Natural killer cell treated with Interleukin-12 subunit alpha and Interleukin-12 subunit beta and Interleukin-15 and Interleukin-18, amount 100 ng/mL, for 72 hours (primary cell): ENCODE data around the gene UBE2D1. TPM values are rescaled to one million over a fixed set of nuclear protein-coding genes. Genes with fewer than 3 reads are reported as not detected.
"Not testable (repeated sequence)": the region's sequence is repeated elsewhere in the genome, so short reads cannot be mapped to it uniquely, and the experiment has no call there.

Source experiments
- ATAC-seq, 2 donors: fragments of 150-1000 bp; cut with Tn5 transposase in 1 of 2; sonication (Bioruptor Pico), chemical (Tn5 transposase) in 1 of 2; 2 replicates each; pipeline ENCODE4 v1.10.0; 2021
- DNase-seq: peaks from one replicate; pipeline ENCODE4 v3.0.0; 2022; ENCODE audit warnings: low spot score
- H3K27ac Mint-ChIP-seq, 2 donors: 1 replicate in 1 of 2; 2 replicates in 1 of 2; pipeline ENCODE4 v1.8.0; 2022; ENCODE audit warnings: mixed read lengths in 2 of 2, mild to moderate bottlenecking in 1 of 2, moderate library complexity in 1 of 2
- H3K27me3 Mint-ChIP-seq, 2 donors: 1 replicate in 1 of 2; 2 replicates in 1 of 2; pipeline ENCODE4 v1.8.0; 2022; ENCODE audit warnings: mixed read lengths in 2 of 2
- H3K36me3 Mint-ChIP-seq: one replicate; pipeline ENCODE4 v1.8.0; 2022; ENCODE audit warnings: mixed read lengths
- H3K4me1 Mint-ChIP-seq, 2 donors: 1 replicate in 1 of 2; 2 replicates in 1 of 2; pipeline ENCODE4 v1.8.0; 2022; ENCODE audit warnings: low read depth in 2 of 2, mixed read lengths in 2 of 2, mild to moderate bottlenecking in 1 of 2
- H3K4me3 Mint-ChIP-seq: one replicate; pipeline ENCODE4 v1.8.0; 2022; ENCODE audit warnings: mixed read lengths
- H3K9me3 Mint-ChIP-seq: 2 replicates; pipeline ENCODE4 v1.8.0; 2022; ENCODE audit warnings: mixed read lengths
- total RNA-seq, 2 donors: library from RNA; stranded (reverse); gene quantifications; one replicate each; pipeline ENCODE4 v1.2.3, GENCODE V29; 2022

The UBE2D1 gene
- total RNA-seq, 2 donors from 2014 or later = 12.7 to 14.6 TPM

DNA sequence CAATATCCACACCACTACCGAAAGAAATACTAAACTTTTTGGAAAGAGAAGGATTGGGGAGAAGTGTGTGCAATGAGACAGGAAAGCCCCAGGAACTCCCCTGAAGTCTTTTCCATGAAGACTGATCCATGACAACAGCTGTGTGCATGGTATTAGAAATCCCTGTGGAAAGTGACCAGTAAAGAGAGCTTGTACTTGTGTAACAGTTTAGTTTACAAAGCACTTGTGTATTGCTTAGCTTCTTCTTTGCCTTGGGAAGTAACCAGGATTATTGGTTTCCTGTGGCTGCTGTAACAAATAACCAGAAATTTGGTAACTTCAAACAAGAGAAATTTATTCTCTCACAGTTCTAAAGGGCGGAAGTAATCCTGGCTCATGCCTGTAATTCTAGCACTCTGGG is 69.2 kb downstream of the UBE2D1 start:
- no peaks in the 10 kb centered on the region for H3K27me3 Mint-ChIP-seq
- H3K4me1 Mint-ChIP-seq = no peaks in the 10 kb centered on the region
- no peak for DNase-seq
- no peak overlapping the region for H3K4me3 Mint-ChIP-seq
- no peaks in the 10 kb centered on the region for H3K36me3 Mint-ChIP-seq
- ATAC-seq = no peak
- no peaks in the 10 kb centered on the region for H3K9me3 Mint-ChIP-seq
- H3K27ac Mint-ChIP-seq = no peak overlapping the region

DNA sequence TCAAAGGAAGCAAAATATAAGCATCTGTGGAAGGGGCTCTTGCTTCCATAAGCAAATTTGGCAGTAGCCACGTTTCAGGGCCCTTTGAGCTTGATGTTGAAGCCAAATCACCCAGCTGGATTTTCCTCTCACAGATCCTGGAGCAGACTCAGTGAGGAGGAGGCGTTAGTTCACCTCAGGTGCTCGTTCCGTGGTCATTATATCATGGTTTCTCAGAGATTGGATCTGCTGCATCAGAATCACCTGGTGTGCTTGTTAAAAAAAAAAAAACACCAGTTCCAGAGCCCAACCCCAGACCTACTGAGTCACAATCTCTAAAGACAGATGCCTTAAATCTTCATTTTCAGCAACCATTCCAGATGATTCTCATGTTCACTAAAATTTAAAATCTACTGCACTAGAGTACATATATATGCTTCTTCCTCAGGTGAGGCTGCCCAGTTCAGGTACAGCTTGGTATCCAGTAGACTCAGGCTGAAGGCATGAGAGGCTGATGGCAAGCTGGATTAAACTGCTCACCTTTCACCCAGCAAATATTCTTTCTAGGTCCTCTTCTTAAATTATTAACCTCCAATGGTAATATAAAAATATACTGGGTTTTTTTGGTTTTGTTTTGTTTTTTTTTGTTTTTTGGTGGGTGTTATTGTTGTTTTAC is 75.3 kb downstream of the UBE2D1 start:
- no peak overlapping the region for H3K27ac Mint-ChIP-seq
- H3K4me1 Mint-ChIP-seq = no peaks in the 10 kb centered on the region
- no peaks in the 10 kb centered on the region for H3K36me3 Mint-ChIP-seq
- no peak for ATAC-seq
- no peaks in the 10 kb centered on the region for H3K9me3 Mint-ChIP-seq
- H3K4me3 Mint-ChIP-seq = no peak overlapping the region
- DNase-seq = no peak
- peaks cover 2 to 4% of the 10 kb centered on the region in 2 donors for H3K27me3 Mint-ChIP-seq

DNA sequence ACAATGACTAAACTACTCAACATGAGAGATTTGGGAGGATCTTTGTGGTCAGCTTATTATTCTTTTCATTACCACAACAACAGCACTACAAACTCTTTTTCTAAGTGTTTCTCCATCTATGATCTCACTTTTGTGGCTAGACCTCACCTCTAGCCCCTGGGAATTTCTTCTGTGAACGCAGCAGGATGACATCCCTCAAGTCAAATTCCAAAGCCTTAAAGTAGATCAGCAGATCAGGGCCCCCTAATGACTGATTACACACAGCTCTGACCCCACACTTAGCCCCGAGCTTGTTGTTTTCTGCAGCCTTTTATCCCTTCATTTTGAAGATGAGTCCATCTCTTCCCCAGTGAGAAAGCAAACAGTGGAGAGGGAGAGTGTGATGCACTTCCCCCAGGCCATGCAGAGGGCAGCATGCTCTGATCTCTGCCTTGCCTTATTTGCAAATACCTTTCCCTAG is 77.7 kb downstream of the UBE2D1 start:
- ATAC-seq = no peak
- H3K9me3 Mint-ChIP-seq = no peaks in the 10 kb centered on the region
- H3K27ac Mint-ChIP-seq = no peak overlapping the region
- DNase-seq = no peak
- peaks cover 5 to 6% of the 10 kb centered on the region in 2 donors for H3K27me3 Mint-ChIP-seq
- H3K4me3 Mint-ChIP-seq = no peak overlapping the region
- no peaks in the 10 kb centered on the region for H3K4me1 Mint-ChIP-seq
- H3K36me3 Mint-ChIP-seq = no peaks in the 10 kb centered on the region

DNA sequence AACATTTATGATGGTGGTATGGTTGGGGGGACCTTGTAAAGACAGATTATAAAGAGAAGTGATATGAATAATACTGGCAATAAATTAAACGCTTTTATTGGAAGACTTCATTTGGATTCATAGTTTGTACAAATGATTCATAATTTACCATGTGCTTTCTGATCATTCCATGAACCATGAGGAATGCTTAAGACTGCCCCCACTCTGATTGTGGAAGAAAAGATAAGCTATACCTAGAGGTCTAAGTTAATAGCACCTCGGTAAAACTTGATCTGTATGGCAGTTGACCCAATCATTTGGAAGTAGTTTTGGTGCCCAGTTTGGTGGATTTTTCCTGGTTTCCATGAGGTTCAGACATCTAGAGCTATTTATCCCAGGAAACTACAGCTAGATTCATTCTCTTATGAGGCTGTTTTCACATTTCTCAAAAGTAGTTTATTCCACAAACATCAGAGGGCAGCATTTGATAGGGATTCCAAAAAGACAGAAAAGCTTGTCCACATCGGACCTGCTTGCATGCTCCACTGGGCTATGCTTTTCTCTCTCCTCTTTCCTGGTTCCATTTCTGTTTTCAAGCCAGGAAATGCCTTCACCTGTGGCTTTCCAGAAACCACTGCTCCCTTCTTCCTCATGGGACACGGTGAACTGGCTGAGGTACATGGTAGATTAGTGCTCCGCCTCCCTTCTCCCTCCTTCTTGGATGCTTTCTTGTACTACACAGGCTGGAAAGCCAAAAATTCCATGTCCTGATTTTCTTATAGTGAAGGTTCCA is 79.7 kb downstream of the UBE2D1 start:
- no peak overlapping the region for H3K27ac Mint-ChIP-seq
- H3K4me3 Mint-ChIP-seq = no peak overlapping the region

GRCh38 chr10:58415757-58416156 is 81.0 kb downstream of the UBE2D1 start:
- Mint-ChIP-seq H3K4me3 (no peak overlapping the region), H3K27ac (no peak overlapping the region), H3K27me3 (peaks cover 6 to 10% of the 10 kb centered on the region in 2 donors), H3K9me3 (peaks cover 3% of the 10 kb centered on the region), H3K36me3 (peaks cover 3% of the 10 kb centered on the region), H3K4me1 (no peaks in the 10 kb centered on the region)
- DNase-seq (no peak), ATAC-seq (no peak)

More for the DNA sequence above, 79.7 kb downstream of the UBE2D1 start:
- H3K9me3 Mint-ChIP-seq = peaks cover 3% of the 10 kb centered on the region
- peaks cover 5 to 6% of the 10 kb centered on the region in 2 donors for H3K27me3 Mint-ChIP-seq
- no peaks in the 10 kb centered on the region for H3K4me1 Mint-ChIP-seq
- DNase-seq (no peak), ATAC-seq (no peak)
- H3K36me3 Mint-ChIP-seq = no peaks in the 10 kb centered on the region

DNA sequence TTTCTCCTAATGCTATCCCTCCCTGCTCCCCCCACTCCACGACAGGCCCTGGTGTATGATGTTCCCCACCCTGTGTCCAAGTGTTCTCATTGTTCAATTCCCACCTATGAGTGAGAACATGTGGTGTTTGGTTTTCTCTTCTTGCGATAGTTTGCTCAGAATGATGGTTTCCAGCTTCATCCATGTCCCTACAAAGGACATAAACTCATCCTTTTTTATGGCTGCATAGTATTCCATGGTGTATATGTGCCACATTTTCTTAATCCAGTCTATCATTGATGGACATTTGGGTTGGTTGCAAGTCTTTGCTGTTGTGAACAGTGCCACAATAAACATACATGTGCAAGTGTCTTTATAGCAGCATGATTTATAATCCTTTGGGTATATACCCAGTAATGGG is 83.1 kb downstream of the UBE2D1 start:
- Mint-ChIP-seq H3K36me3 (peaks cover 11% of the 10 kb centered on the region), H3K27me3 (peaks cover 4 to 27% of the 10 kb centered on the region in 2 donors)
- not testable (repeated sequence) for H3K4me3 Mint-ChIP-seq, H3K27ac Mint-ChIP-seq, H3K9me3 Mint-ChIP-seq, ATAC-seq, H3K4me1 Mint-ChIP-seq, DNase-seq

Other genes with a start within 250 kb of the UBE2D1 start
- gene IPMK, start 67.1 kb upstream of the UBE2D1 start, total RNA-seq = 10 to 100 TPM in 1 of 2 donors, 1 to 10 TPM in 1; 5.6 to 10.0 TPM
- gene CISD1, start 65.8 kb upstream of the UBE2D1 start, total RNA-seq = 10 to 100 TPM; 41.2 to 48.5 TPM
- 10 to 100 TPM; 59.6 to 84.9 TPM for gene TFAM, start 50.4 kb downstream of the UBE2D1 start, total RNA-seq
- under 1 TPM in 1 of 2 donors, not detected in 1; 0.26 TPM for gene BICC1, start 177.9 kb downstream of the UBE2D1 start, total RNA-seq